Activated naive CD4-positive, alpha-beta T cell treated with anti-CD3 and anti-CD28 coated beads, Interleukin-2, amount 10 ng/mL, durations not matched to agents 7 days and 5 days (primary cell): ENCODE measurements around the gene TBX18.

Experiments used
- CTCF ChIA-PET: fragments of 350-600 bp; sonication (Branson Sonifier 250); formaldehyde crosslinking; loops from one replicate; lab custom pipeline; 2021; ENCODE audit warnings: antibody characterized with exemption; lab: Charles Lee
- DNase-seq: peaks from one replicate; pipeline ENCODE4 v3.0.0-alpha.2; 2020
- H3K27ac Mint-ChIP-seq: one replicate; pipeline ENCODE4 v1.8.0; 2021; ENCODE audit warnings: mild to moderate bottlenecking, moderate library complexity, mixed read lengths
- H3K27me3 Mint-ChIP-seq: one replicate; pipeline ENCODE4 v1.8.0; 2021; ENCODE audit warnings: mild to moderate bottlenecking, mixed read lengths
- H3K36me3 Mint-ChIP-seq: one replicate; pipeline ENCODE4 v1.8.0; 2021; ENCODE audit warnings: mixed read lengths
- H3K4me1 Mint-ChIP-seq: one replicate; pipeline ENCODE4 v1.8.0; 2021; ENCODE audit warnings: mixed read lengths
- H3K4me3 Mint-ChIP-seq: one replicate; pipeline ENCODE4 v1.8.0; 2021; ENCODE audit warnings: mild to moderate bottlenecking, moderate library complexity, mixed read lengths
- H3K9me3 Mint-ChIP-seq: one replicate; pipeline ENCODE4 v1.8.0; 2021; ENCODE audit warnings: mixed read lengths

Gene TBX18

GRCh38 chr6:84779380-84779779 is 15.0 kb upstream of the TBX18 start:
- no peaks in the 10 kb centered on the region for H3K36me3 Mint-ChIP-seq
- H3K4me3 Mint-ChIP-seq, result no peak overlapping the region
- H3K9me3 Mint-ChIP-seq, result no peaks in the 10 kb centered on the region
- no peak for DNase-seq
- peaks cover 17% of the 10 kb centered on the region for H3K27me3 Mint-ChIP-seq
- no peak overlapping the region for H3K27ac Mint-ChIP-seq
- no peaks in the 10 kb centered on the region for H3K4me1 Mint-ChIP-seq
- CTCF ChIA-PET, result no interaction called here

GRCh38 chr6:84777888-84778287 is 13.5 kb upstream of the TBX18 start:
- DNase-seq, result no peak
- Mint-ChIP-seq H3K27ac (no peak overlapping the region), H3K4me3 (no peak overlapping the region), H3K4me1 (no peaks in the 10 kb centered on the region), H3K9me3 (no peaks in the 10 kb centered on the region), H3K36me3 (no peaks in the 10 kb centered on the region), H3K27me3 (peaks cover 32% of the 10 kb centered on the region)
- CTCF ChIA-PET, result no interaction called here

- peaks cover 47% of the 10 kb centered on the region for H3K27me3 Mint-ChIP-seq
- H3K4me1 Mint-ChIP-seq, result no peaks in the 10 kb centered on the region
Observed at GRCh38 chr6:84776392-84776791, 12.0 kb upstream of the TBX18 start.

GRCh38 chr6:84775751-84776150 is 11.4 kb upstream of the TBX18 start:
- CTCF ChIA-PET, result interaction anchor here (1.1 to 2.2 kb wide), 2 partner anchors 8 to 350 kb away, joined by 3 to 5 read pairs; no protein-coding TSS in a partner anchor
- DNase-seq, result no peak
- no peaks in the 10 kb centered on the region for H3K9me3 Mint-ChIP-seq
- H3K4me3 Mint-ChIP-seq, result no peak overlapping the region
- no peaks in the 10 kb centered on the region for H3K4me1 Mint-ChIP-seq
- H3K27ac Mint-ChIP-seq, result no peak overlapping the region
- H3K27me3 Mint-ChIP-seq, result peaks cover 52% of the 10 kb centered on the region
- no peaks in the 10 kb centered on the region for H3K36me3 Mint-ChIP-seq

More at GRCh38 chr6:84776392-84776791, 12.0 kb upstream of the TBX18 start:
- H3K4me3 Mint-ChIP-seq, result no peak overlapping the region
- CTCF ChIA-PET, result no interaction called here
- H3K9me3 Mint-ChIP-seq, result no peaks in the 10 kb centered on the region
- H3K36me3 Mint-ChIP-seq, result no peaks in the 10 kb centered on the region
- DNase-seq, result no peak
- H3K27ac Mint-ChIP-seq, result no peak overlapping the region

GRCh38 chr6:84774985-84775284 is 10.5 kb upstream of the TBX18 start:
- DNase-seq, result no peak
- no peak overlapping the region for H3K27ac Mint-ChIP-seq
- H3K4me1 Mint-ChIP-seq, result no peaks in the 10 kb centered on the region
- CTCF ChIA-PET, result interaction anchor here (1.1 to 2.2 kb wide), 3 partner anchors 9 to 349 kb away, joined by 3 to 5 read pairs (median 3); partner anchors contain the start of gene TBX18
- H3K27me3 Mint-ChIP-seq, result peaks cover 57% of the 10 kb centered on the region
- H3K36me3 Mint-ChIP-seq, result no peaks in the 10 kb centered on the region
- H3K9me3 Mint-ChIP-seq, result no peaks in the 10 kb centered on the region
- H3K4me3 Mint-ChIP-seq, result no peak overlapping the region

GRCh38 chr6:84774157-84774984 is 10.0 kb upstream of the TBX18 start:
- Mint-ChIP-seq H3K36me3 (no peaks in the 10 kb centered on the region), H3K4me1 (no peaks in the 10 kb centered on the region), H3K9me3 (no peaks in the 10 kb centered on the region), H3K27ac (no peak overlapping the region), H3K27me3 (peaks cover 58% of the 10 kb centered on the region), H3K4me3 (no peak overlapping the region)
- DNase-seq, result peak; percentile 21
- CTCF ChIA-PET, result interaction anchor here (1.1 to 2.2 kb wide), 3 partner anchors 9 to 348 kb away, joined by 3 to 5 read pairs (median 3); partner anchors contain the start of gene TBX18

GRCh38 chr6:84773431-84774156 is 9.2 kb upstream of the TBX18 start:
- DNase-seq, result no peak
- no peaks in the 10 kb centered on the region for H3K4me1 Mint-ChIP-seq
- H3K27ac Mint-ChIP-seq, result peak overlapping the region; percentile 28
- H3K4me3 Mint-ChIP-seq, result no peak overlapping the region
- H3K27me3 Mint-ChIP-seq, result peaks cover 65% of the 10 kb centered on the region
- no peaks in the 10 kb centered on the region for H3K36me3 Mint-ChIP-seq
- H3K9me3 Mint-ChIP-seq, result no peaks in the 10 kb centered on the region
- CTCF ChIA-PET, result interaction anchor here (2.2 kb wide), 1 partner anchor 10 kb away, joined by 5 read pairs; no protein-coding TSS in a partner anchor

- no peak overlapping the region for H3K4me3 Mint-ChIP-seq
- H3K36me3 Mint-ChIP-seq, result no peaks in the 10 kb centered on the region
- CTCF ChIA-PET, result no interaction called here
- DNase-seq, result no peak
- H3K27ac Mint-ChIP-seq, result no peak overlapping the region
- no peaks in the 10 kb centered on the region for H3K4me1 Mint-ChIP-seq
- H3K9me3 Mint-ChIP-seq, result no peaks in the 10 kb centered on the region
- peaks cover 71% of the 10 kb centered on the region for H3K27me3 Mint-ChIP-seq
Observed at GRCh38 chr6:84773133-84773430, 8.7 kb upstream of the TBX18 start.

GRCh38 chr6:84772428-84773132 is 8.2 kb upstream of the TBX18 start:
- no peak for DNase-seq

GRCh38 chr6:84771756-84772356 is 7.5 kb upstream of the TBX18 start:
- Mint-ChIP-seq H3K4me1 (no peaks in the 10 kb centered on the region), H3K27ac (no peak overlapping the region), H3K9me3 (peaks cover 5% of the 10 kb centered on the region), H3K27me3 (peaks cover 83% of the 10 kb centered on the region), H3K36me3 (peaks cover under 1% of the 10 kb centered on the region), H3K4me3 (no peak overlapping the region)
- CTCF ChIA-PET, result no interaction called here
- DNase-seq, result no peak

More at GRCh38 chr6:84772428-84773132, 8.2 kb upstream of the TBX18 start:
- CTCF ChIA-PET, result no interaction called here
- Mint-ChIP-seq H3K4me3 (no peak overlapping the region), H3K27ac (peak overlapping the region; percentile 28), H3K27me3 (peaks cover 76% of the 10 kb centered on the region), H3K4me1 (no peaks in the 10 kb centered on the region), H3K9me3 (peaks cover 3% of the 10 kb centered on the region), H3K36me3 (no peaks in the 10 kb centered on the region)

GRCh38 chr6:84771125-84771755 is 6.8 kb upstream of the TBX18 start:
- no peak for DNase-seq
- Mint-ChIP-seq H3K4me1 (no peaks in the 10 kb centered on the region), H3K36me3 (peaks cover 1% of the 10 kb centered on the region), H3K9me3 (peaks cover 5% of the 10 kb centered on the region), H3K27ac (no peak overlapping the region), H3K4me3 (no peak overlapping the region), H3K27me3 (peaks cover 89% of the 10 kb centered on the region)
- CTCF ChIA-PET, result interaction anchor here (0.6 kb wide), 1 partner anchor 43 kb away, joined by 3 read pairs; no protein-coding TSS in a partner anchor

GRCh38 chr6:84770521-84770920 is 6.1 kb upstream of the TBX18 start:
- peaks cover 3% of the 10 kb centered on the region for H3K36me3 Mint-ChIP-seq

GRCh38 chr6:84769306-84769705 is 4.9 kb upstream of the TBX18 start:
- no peak for DNase-seq
- H3K27ac Mint-ChIP-seq, result no peak overlapping the region
- peaks cover 8% of the 10 kb centered on the region for H3K36me3 Mint-ChIP-seq
- peaks cover 90% of the 10 kb centered on the region for H3K27me3 Mint-ChIP-seq
- H3K4me1 Mint-ChIP-seq, result peaks cover 3% of the 10 kb centered on the region
- H3K4me3 Mint-ChIP-seq, result no peak overlapping the region
- CTCF ChIA-PET, result no interaction called here
- H3K9me3 Mint-ChIP-seq, result peaks cover 7% of the 10 kb centered on the region

More at GRCh38 chr6:84770521-84770920, 6.1 kb upstream of the TBX18 start:
- no peaks in the 10 kb centered on the region for H3K4me1 Mint-ChIP-seq
- H3K9me3 Mint-ChIP-seq, result peaks cover 7% of the 10 kb centered on the region
- no peak for DNase-seq
- peaks cover 90% of the 10 kb centered on the region for H3K27me3 Mint-ChIP-seq
- CTCF ChIA-PET, result no interaction called here
- no peak overlapping the region for H3K4me3 Mint-ChIP-seq
- no peak overlapping the region for H3K27ac Mint-ChIP-seq
